Measurements from ENCODE around the gene OLFML2A.

Gene OLFML2A

DNA sequence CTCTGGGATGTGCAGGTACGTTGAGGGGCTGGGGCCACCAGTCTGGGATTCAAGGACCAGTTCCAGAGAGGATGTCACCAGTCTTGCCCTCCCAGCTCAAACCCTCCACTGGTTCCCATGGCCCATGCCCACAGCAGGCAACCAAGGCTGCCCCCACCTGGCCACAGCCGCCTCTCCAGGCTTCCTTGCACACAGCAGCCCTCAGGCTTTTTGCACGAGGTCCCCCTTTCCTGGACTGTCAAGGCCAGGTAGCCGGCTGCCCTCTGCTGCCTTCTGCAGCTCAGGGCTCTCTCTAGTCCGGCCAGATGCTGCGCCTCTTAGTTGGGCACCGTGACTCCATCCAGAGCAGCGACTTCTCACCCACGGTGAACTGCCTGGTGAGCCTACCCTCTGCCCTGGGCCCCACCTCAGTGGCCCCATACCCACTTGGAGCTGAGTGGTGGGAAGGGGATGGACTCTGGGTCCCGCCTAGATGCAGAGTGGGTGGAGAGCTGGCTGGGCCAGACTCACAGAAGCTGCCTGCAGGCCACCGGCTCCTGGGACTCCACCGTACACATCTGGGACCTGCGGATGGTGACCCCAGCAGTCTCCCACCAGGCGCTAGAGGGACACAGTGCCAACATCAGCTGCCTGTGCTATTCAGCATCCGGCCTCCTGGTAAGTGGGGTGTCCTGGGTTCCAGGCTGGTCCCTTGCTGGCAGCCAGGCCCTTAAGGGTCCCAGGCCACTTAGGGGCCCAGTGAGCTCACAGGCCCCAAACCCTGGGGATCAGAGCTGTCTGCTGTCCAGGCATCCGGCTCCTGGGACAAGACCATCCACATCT lies 79.2 kb downstream of the OLFML2A start:
- in situ Hi-C loops (cut with MboI; ENCODE audit: low sequenced_read_pairs, unreplicated experiment), result loop anchor here (25.0 kb wide), 1 partner anchor 506 kb away; no protein-coding TSS in a partner anchor
- TF ChIP-seq, protein P1, sequence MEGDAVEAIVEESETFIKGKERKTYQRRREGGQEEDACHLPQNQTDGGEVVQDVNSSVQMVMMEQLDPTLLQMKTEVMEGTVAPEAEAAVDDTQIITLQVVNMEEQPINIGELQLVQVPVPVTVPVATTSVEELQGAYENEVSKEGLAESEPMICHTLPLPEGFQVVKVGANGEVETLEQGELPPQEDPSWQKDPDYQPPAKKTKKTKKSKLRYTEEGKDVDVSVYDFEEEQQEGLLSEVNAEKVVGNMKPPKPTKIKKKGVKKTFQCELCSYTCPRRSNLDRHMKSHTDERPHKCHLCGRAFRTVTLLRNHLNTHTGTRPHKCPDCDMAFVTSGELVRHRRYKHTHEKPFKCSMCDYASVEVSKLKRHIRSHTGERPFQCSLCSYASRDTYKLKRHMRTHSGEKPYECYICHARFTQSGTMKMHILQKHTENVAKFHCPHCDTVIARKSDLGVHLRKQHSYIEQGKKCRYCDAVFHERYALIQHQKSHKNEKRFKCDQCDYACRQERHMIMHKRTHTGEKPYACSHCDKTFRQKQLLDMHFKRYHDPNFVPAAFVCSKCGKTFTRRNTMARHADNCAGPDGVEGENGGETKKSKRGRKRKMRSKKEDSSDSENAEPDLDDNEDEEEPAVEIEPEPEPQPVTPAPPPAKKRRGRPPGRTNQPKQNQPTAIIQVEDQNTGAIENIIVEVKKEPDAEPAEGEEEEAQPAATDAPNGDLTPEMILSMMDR (IDR thresholded peaks at IDR 0.05; ENCODE audit: borderline replicate concordance, control extremely low read depth, extremely low read depth, insufficient read depth, missing control alignments), result peak; percentile 17
- DNase-seq (ENCODE audit: low spot score), result no peak

DNA sequence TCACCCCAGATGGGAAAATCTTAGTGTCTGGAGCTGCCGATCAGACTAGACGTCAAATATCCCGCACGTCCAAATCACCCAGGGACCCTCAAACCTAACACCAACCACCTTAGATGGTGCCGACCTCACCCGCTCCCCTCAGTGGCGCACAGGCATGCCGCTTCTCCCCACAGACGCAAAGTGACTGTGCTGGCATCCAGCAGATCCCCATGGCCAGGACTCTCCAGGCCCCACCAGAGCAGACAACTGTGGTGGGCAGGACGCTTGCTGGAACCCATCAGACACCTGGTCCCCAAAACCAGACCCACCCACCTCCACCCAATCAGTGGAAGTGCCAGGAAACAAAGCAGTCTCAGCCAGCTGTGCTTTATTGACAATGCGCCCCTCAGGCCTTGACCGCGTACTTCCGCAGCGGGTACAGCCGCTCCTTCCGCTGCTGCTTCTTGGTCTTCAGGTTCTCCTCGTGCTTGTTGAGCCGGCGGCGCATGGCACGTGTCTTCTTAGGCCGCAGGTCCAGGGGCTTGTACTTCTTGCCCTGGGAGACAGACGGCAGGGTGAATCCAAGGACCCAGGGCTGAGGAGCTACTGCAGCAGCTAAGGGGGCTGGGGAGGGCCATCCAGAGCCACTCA lies 80.7 kb downstream of the OLFML2A start:
- in situ Hi-C loops (cut with MboI; ENCODE audit: low sequenced_read_pairs, unreplicated experiment), result loop anchor here (25.0 kb wide), 1 partner anchor 505 kb away; no protein-coding TSS in a partner anchor
- no peak for DNase-seq (ENCODE audit: low spot score)
- TF ChIP-seq, protein P1 (IDR thresholded peaks at IDR 0.05; ENCODE audit: borderline replicate concordance, control extremely low read depth, extremely low read depth, insufficient read depth, missing control alignments), result no peak

DNA sequence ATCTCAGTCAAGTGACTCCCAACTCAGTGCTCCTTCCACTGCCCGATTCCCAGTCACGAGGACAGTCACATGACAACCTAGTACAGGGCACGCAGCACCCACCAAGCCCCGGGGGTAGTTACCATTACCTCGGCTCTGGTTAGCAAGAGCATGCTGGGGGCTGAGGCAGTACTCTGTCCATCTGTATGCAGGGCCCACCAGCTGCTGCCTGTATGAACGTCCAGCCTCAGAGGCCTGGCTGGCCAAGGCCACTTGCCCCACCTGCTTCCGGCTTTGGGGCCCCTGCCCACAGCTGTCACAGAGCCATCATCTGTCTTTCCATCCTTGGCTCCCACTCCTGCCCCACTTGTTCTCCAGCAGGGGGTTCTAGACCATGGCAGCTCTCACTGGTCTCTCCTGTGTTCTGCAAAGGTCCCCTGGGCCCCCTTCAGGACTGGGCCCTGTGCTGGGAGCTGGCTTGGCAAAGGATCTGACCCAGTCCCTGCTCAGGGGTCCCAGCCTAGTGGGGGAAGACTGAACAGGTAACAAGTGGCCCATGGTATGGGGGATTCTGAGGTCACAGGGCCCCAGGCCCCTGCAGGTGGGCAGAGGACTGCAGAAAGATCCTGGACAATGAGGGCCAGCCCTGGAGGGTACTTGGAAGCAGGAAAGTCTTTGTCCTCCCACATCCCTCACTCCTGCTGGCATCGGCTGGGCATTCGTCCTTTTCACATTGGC lies 81.6 kb downstream of the OLFML2A start:
- in situ Hi-C loops (cut with MboI; ENCODE audit: low sequenced_read_pairs, unreplicated experiment), result loop anchor here (25.0 kb wide), 1 partner anchor 504 kb away; no protein-coding TSS in a partner anchor
- DNase-seq (ENCODE audit: low spot score), result no peak
- TF ChIP-seq, protein P1 (IDR thresholded peaks at IDR 0.05; ENCODE audit: borderline replicate concordance, control extremely low read depth, extremely low read depth, insufficient read depth, missing control alignments), result no peak

DNA sequence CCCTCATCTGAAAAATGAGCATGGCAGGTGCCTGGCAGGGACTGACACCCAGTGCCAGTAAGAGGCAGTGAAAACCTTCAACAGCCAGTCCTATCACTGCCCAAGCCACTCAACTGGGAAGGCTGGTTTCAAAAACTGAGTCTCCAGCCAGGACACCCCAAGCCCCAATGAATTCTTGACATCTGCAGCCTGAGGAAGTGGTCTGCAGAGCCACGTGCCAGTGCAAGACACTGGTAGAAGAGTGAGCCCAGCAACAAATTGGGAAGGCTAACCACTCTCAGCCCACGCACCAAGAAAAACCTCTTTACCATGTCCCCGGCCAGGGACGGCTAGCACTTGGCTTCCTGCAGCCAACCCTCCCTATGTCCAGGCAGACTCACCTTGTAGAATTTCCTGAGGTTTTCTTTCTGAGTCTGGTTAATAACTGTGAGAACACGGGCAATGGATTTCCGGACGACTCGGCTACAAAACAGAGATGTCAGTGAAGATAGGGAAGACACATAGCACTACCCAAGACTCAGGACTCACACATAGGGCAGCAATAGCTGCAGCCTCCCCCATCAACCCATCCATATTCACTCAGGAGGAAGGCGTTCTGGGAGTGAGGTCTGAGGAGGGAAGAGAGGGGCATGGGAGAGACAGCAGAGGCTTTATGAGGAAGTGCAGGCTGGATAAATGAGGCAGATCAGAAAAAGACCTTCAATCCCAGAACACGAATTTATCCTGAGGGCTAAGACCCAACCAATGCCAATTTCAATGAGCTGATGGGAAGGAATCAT lies 83.1 kb downstream of the OLFML2A start:
- no peak for DNase-seq (ENCODE audit: low spot score)
- TF ChIP-seq, protein P1 (IDR thresholded peaks at IDR 0.05; ENCODE audit: borderline replicate concordance, control extremely low read depth, extremely low read depth, insufficient read depth, missing control alignments), result no peak
- in situ Hi-C loops (cut with MboI; ENCODE audit: low sequenced_read_pairs, unreplicated experiment), result loop anchor here (25.0 kb wide), 1 partner anchor 502 kb away; no protein-coding TSS in a partner anchor

- no peak for DNase-seq (ENCODE audit: low spot score)
- in situ Hi-C loops (cut with MboI; ENCODE audit: low sequenced_read_pairs, unreplicated experiment), result loop anchor here (25.0 kb wide), 1 partner anchor 502 kb away; no protein-coding TSS in a partner anchor
- TF ChIP-seq, protein P1 (IDR thresholded peaks at IDR 0.05; ENCODE audit: borderline replicate concordance, control extremely low read depth, extremely low read depth, insufficient read depth, missing control alignments), result no peak
Observed at GRCh38 chr9:124860582-124861341, 83.8 kb downstream of the OLFML2A start.

All from GM13976 (cell line).